ENCODE data around the gene MBTPS2. TPM values are rescaled to one million over a fixed set of nuclear protein-coding genes. Genes with fewer than 3 reads are reported as not detected.
"Not testable (repeated sequence)": the region's sequence is repeated elsewhere in the genome, so short reads cannot be mapped to it uniquely, and the experiment has no call there.

MBTPS2 gene
- 9.4 and 11.1 TPM in 2 replicates for total RNA-seq (2014; rRNA removed)
- 7.9 TPM for polyA plus RNA-seq (2012)

- DNase-seq (ENCODE audit: low read depth): peak; percentile 84
Measured at GRCh38 chrX:21839334-21840192, at the start of gene MBTPS2. Gene MBTPS2, plus strand, starts transcription at chrX:21839617. Its CDS starts 118 bp downstream, at chrX:21839735.

GRCh38 chrX:21798677-21799219 is 40.7 kb upstream of the MBTPS2 start:
- peak; percentile 92 for DNase-seq (ENCODE audit: low read depth)

GRCh38 chrX:21799767-21800166 is 39.6 kb upstream of the MBTPS2 start:
- DNase-seq (ENCODE audit: low read depth): no peak

- peak; percentile 81 for DNase-seq (ENCODE audit: low read depth)
Measured at GRCh38 chrX:21800344-21800770, 39.1 kb upstream of the MBTPS2 start.

GRCh38 chrX:21802054-21802670 is 37.3 kb upstream of the MBTPS2 start:
- DNase-seq (ENCODE audit: low read depth): no peak

- no peak for DNase-seq (ENCODE audit: low read depth)
Measured at GRCh38 chrX:21802839-21803238, 36.6 kb upstream of the MBTPS2 start.

GRCh38 chrX:21806691-21807090 is 32.7 kb upstream of the MBTPS2 start:
- DNase-seq (ENCODE audit: low read depth): peak; percentile 5

- DNase-seq (ENCODE audit: low read depth): no peak
Measured at GRCh38 chrX:21811832-21812231, 27.6 kb upstream of the MBTPS2 start.

- no peak for DNase-seq (ENCODE audit: low read depth)
Measured at GRCh38 chrX:21812628-21813027, 26.8 kb upstream of the MBTPS2 start.

GRCh38 chrX:21813612-21814368 is 25.6 kb upstream of the MBTPS2 start:
- DNase-seq (ENCODE audit: low read depth): no peak

GRCh38 chrX:21816136-21816535 is 23.3 kb upstream of the MBTPS2 start:
- no peak for DNase-seq (ENCODE audit: low read depth)

GRCh38 chrX:21820170-21820569 is 19.2 kb upstream of the MBTPS2 start:
- not testable (repeated sequence) for DNase-seq (ENCODE audit: low read depth)

GRCh38 chrX:21821875-21822274 is 17.5 kb upstream of the MBTPS2 start:
- DNase-seq (ENCODE audit: low read depth): no peak

- no peak for DNase-seq (ENCODE audit: low read depth)
Measured at GRCh38 chrX:21831496-21831895, 7.9 kb upstream of the MBTPS2 start.

GRCh38 chrX:21837056-21837455 is 2.4 kb upstream of the MBTPS2 start:
- no peak for DNase-seq (ENCODE audit: low read depth)

GRCh38 chrX:21838937-21839333 is 482 bp upstream of the MBTPS2 start:
- peak; percentile 24 for DNase-seq (ENCODE audit: low read depth)

GRCh38 chrX:21840193-21840545 is 752 bp downstream of the MBTPS2 start:
- DNase-seq (ENCODE audit: low read depth): peak; percentile 19

GRCh38 chrX:21843179-21843578 is 3.8 kb downstream of the MBTPS2 start:
- no peak for DNase-seq (ENCODE audit: low read depth)

GRCh38 chrX:21845096-21845495 is 5.7 kb downstream of the MBTPS2 start:
- DNase-seq (ENCODE audit: low read depth): no peak

- DNase-seq (ENCODE audit: low read depth): peak; percentile 71
Measured at GRCh38 chrX:21847342-21847741, 7.9 kb downstream of the MBTPS2 start.

GRCh38 chrX:21853578-21853977 is 14.2 kb downstream of the MBTPS2 start:
- no peak for DNase-seq (ENCODE audit: low read depth)

GRCh38 chrX:21855937-21856415 is 16.6 kb downstream of the MBTPS2 start, which contains the start of gene YY2:
Gene YY2, plus strand, starts transcription at chrX:21855987. Its CDS starts 498 bp downstream, at chrX:21856485.
- DNase-seq (ENCODE audit: low read depth): no peak
